ENCODE measurements around the gene C10orf105.

The C10orf105 gene

GRCh38 chr10:71685554-71686232, 33.9 kb downstream of the C10orf105 start (continued):
- TF ChIP-seq ZSCAN18 (tag by site-specific recombination; IDR thresholded peaks at IDR 0.05) (no peak), PRDM10 (tag by site-specific recombination; IDR thresholded peaks at IDR 0.05) (no peak)

GRCh38 chr10:71684356-71685173, 35.0 kb downstream of the C10orf105 start:
- ChIA-PET CTCF (interaction anchor here (0.5 to 3.5 kb wide), 3 partner anchors 13 to 306 kb away, joined by 3 to 14 read pairs (median 6); no protein-coding TSS in a partner anchor), POLR2A (no interaction called here)
- no peak overlapping the region for H3K27ac ChIP-seq (ENCODE audit: extremely low read depth, low read depth, low read length)
- no peak for TF ChIP-seq ZIC2 (tag by site-specific recombination; IDR thresholded peaks at IDR 0.05)
- TF ChIP-seq AEBP2 (tag by site-specific recombination; IDR thresholded peaks at IDR 0.05; ENCODE audit: borderline replicate concordance), result no peak
- TF ChIP-seq ZNF629 (tag by site-specific recombination; IDR thresholded peaks at IDR 0.05), result no peak
- no peak for TF ChIP-seq GLIS2 (tag by site-specific recombination; IDR thresholded peaks at IDR 0.05)
- no peak for TF ChIP-seq WT1 (tag by site-specific recombination; IDR thresholded peaks at IDR 0.05)
- TF ChIP-seq ZNF776 (tag by site-specific recombination; IDR thresholded peaks at IDR 0.05; ENCODE audit: borderline replicate concordance), result no peak
- 0 out of 2 replicates have a peak, but pooled peaks have one; percentile 11 for TF ChIP-seq KLF1 (tag by site-specific recombination; IDR thresholded peaks at IDR 0.05)
- TF ChIP-seq PRDM1 (tag by site-specific recombination; IDR thresholded peaks at IDR 0.05), result no peak
- TF ChIP-seq ZNF324 (tag by site-specific recombination; IDR thresholded peaks at IDR 0.05), result no peak
- no peak for TF ChIP-seq ZBTB44 (tag by site-specific recombination; IDR thresholded peaks at IDR 0.05)
- no peak for TF ChIP-seq ZNF658 (tag by site-specific recombination; IDR thresholded peaks at IDR 0.05)
- peak; percentile 59 for TF ChIP-seq GLIS1 (tag by site-specific recombination; IDR thresholded peaks at IDR 0.05)
- peak; percentile 88 for TF ChIP-seq KLF9 (tag by site-specific recombination; IDR thresholded peaks at IDR 0.05; ENCODE audit: low read depth)
- TF ChIP-seq PATZ1 (tag by site-specific recombination; IDR thresholded peaks at IDR 0.05), result no peak
- TF ChIP-seq ZNF521 (tag by site-specific recombination; IDR thresholded peaks at IDR 0.05), result no peak
- TF ChIP-seq ZNF510 (tag by site-specific recombination; IDR thresholded peaks at IDR 0.05; ENCODE audit: insufficient replicate concordance), result no peak
- no peak for TF ChIP-seq ZNF362 (tag by site-specific recombination; IDR thresholded peaks at IDR 0.05)
- no peak for TF ChIP-seq ZNF701 (tag by site-specific recombination; IDR thresholded peaks at IDR 0.05)
- no peaks in the 10 kb centered on the region for H3K36me3 ChIP-seq (ENCODE audit: control insufficient read depth in 2 of 2, insufficient read depth in 1 of 2, low read length in 2 of 2)
- no peaks in the 10 kb centered on the region for H3K4me1 ChIP-seq (ENCODE audit: control insufficient read depth, insufficient read depth, low read length)
- no peaks in the 10 kb centered on the region for H3K9me3 ChIP-seq (ENCODE audit: control insufficient read depth, insufficient read depth, low read depth, low read length)
- H3K4me3 ChIP-seq (ENCODE audit: low read depth, low read length), result no peak overlapping the region
